Retinal pigment epithelial cell (primary cell): ENCODE measurements around the gene KIAA0232.

ENCODE experiments used
- DNase-seq: peaks from one replicate; pipeline ENCODE4 v3.0.0-alpha.2; 2010; ENCODE audit warnings: low read depth
- H3K4me3 ChIP-seq: 2 replicates; pipeline ENCODE4 v1.5.1; 2011; ENCODE audit warnings: mild to moderate bottlenecking, low read length, control low read depth, moderate library complexity
- CTCF ChIP-seq: conservative IDR thresholded peaks from 2 replicates; pipeline ENCODE4 v1.5.1; 2011; ENCODE audit warnings: low read depth, low read length, control low read depth, inconsistent platforms

The KIAA0232 gene

GRCh38 chr4:6742507-6742906, 40.0 kb upstream of the KIAA0232 start:
- TF ChIP-seq CTCF, result no peak
- H3K4me3 ChIP-seq, result no peak overlapping the region
- DNase-seq, result no peak

GRCh38 chr4:6742989-6743388, 39.5 kb upstream of the KIAA0232 start:
- no peak for DNase-seq
- H3K4me3 ChIP-seq, result no peak overlapping the region
- no peak for TF ChIP-seq CTCF

GRCh38 chr4:6746721-6747293, 35.7 kb upstream of the KIAA0232 start:
- no peak overlapping the region for H3K4me3 ChIP-seq
- DNase-seq, result peak; percentile 25
- no peak for TF ChIP-seq CTCF

- no peak overlapping the region for H3K4me3 ChIP-seq
- TF ChIP-seq CTCF, result no peak
- DNase-seq, result no peak
These were observed 35.1 kb upstream of the KIAA0232 start for GRCh38 chr4:6747294-6748051.

- TF ChIP-seq CTCF, result no peak
- no peak for DNase-seq
- H3K4me3 ChIP-seq, result no peak overlapping the region
These were observed 34.2 kb upstream of the KIAA0232 start for GRCh38 chr4:6748286-6748685.

GRCh38 chr4:6749340-6750171, 33.0 kb upstream of the KIAA0232 start:
- H3K4me3 ChIP-seq, result no peak overlapping the region
- DNase-seq, result no peak
- no peak for TF ChIP-seq CTCF
